Measurements from ENCODE around the gene DSG3. TPM values are rescaled to one million over a fixed set of nuclear protein-coding genes. Genes with fewer than 3 reads are reported as not detected.

The DSG3 gene
- total and polyA plus RNA-seq, 2 of the 13 experiments (the other 11 are each of a cell fraction or from before 2014, with no cell fraction given) = not detected

GRCh38 chr18:31441493-31441892 is 6.0 kb upstream of the DSG3 start:
- ATAC-seq (no peak), DNase-seq (ENCODE audit: low spot score) (no peak), FAIRE-seq (no peak)
- Histone ChIP-seq H3K79me2 (ENCODE audit: insufficient read depth, low read length) (no peaks in the 10 kb centered on the region), H3K27me3 (ENCODE audit: control insufficient read depth in 1 of 2, insufficient read depth in 2 of 2, low read length in 2 of 2) (peaks cover 0 to 9% of the 10 kb centered on the region in 2 experiments; a peak in 3 of 5 replicates), H2AFZ (ENCODE audit: low read length) (no peak overlapping the region), H3K4me3 (replicated peaks in 1 of 3; ENCODE audit: insufficient read depth in 1 of 3, low read depth in 2 of 3, low read length in 3 of 3) (no peak overlapping the region), H3K9ac (ENCODE audit: insufficient read depth, low read depth, low read length) (no peak overlapping the region), H3K9me3 (ENCODE audit: low read length) (no peaks in the 10 kb centered on the region), H4K20me1 (ENCODE audit: insufficient read depth, low read length) (no peaks in the 10 kb centered on the region), H3K36me3 (replicated peaks in 1 of 2; ENCODE audit: control insufficient read depth in 1 of 2, insufficient read depth in 2 of 2, low read length in 2 of 2) (no peaks in the 10 kb centered on the region), H3K4me2 (ENCODE audit: low read depth, low read length) (no peak overlapping the region), H3K4me1 (ENCODE audit: insufficient read depth, low read length) (no peaks in the 10 kb centered on the region), H3K27ac (ENCODE audit: extremely low read length, insufficient read depth, low read length) (no peak overlapping the region)
- ChIA-PET CTCF (ENCODE audit: low intra/inter-chr PET ratio, low total read pairs) (no interaction called here), POLR2A (no interaction called here)
- 47% methylated on average over 4 of the region's 4 CpGs for WGBS (ENCODE audit: low lambda C conversion rate)
- no TSS peak for BruUV-seq (replicated peaks)
- in situ Hi-C loops (cut with HindIII; ENCODE audit: extremely low pct_ligation_motif_present, low pct_unique_long_range_greater_than_20kb) = no loop called here
- TF ChIP-seq NFATC3 (CRISPR knock-in tag; IDR thresholded peaks at IDR 0.05) = no peak
- no peak for TF ChIP-seq CREB3 (CRISPR knock-in tag; IDR thresholded peaks at IDR 0.05)
- no peak for TF ChIP-seq NR0B2 (CRISPR knock-in tag; IDR thresholded peaks at IDR 0.05)
- intact Hi-C loops (cut with micrococcal nuclease; ENCODE audit: unreplicated experiment) = no loop called here

GRCh38 chr18:31444142-31444541 is 3.4 kb upstream of the DSG3 start:
- H3K4me1 ChIP-seq (ENCODE audit: insufficient read depth, low read length) = no peaks in the 10 kb centered on the region
- in situ Hi-C loops (cut with HindIII; ENCODE audit: extremely low pct_ligation_motif_present, low pct_unique_long_range_greater_than_20kb) = no loop called here
- WGBS (ENCODE audit: low lambda C conversion rate) = 10% methylated on average over 2 of the region's 2 CpGs
- H4K20me1 ChIP-seq (ENCODE audit: insufficient read depth, low read length) = no peaks in the 10 kb centered on the region
- peaks cover 0 to 6% of the 10 kb centered on the region in 2 experiments; a peak in 3 of 5 replicates for H3K27me3 ChIP-seq (ENCODE audit: control insufficient read depth in 1 of 2, insufficient read depth in 2 of 2, low read length in 2 of 2)
- no peaks in the 10 kb centered on the region for H3K79me2 ChIP-seq (ENCODE audit: insufficient read depth, low read length)
- DNase-seq (ENCODE audit: low spot score) (no peak), FAIRE-seq (no peak), ATAC-seq (no peak)
- intact Hi-C loops (cut with micrococcal nuclease; ENCODE audit: unreplicated experiment) = no loop called here
- no peak overlapping the region for H3K4me2 ChIP-seq (ENCODE audit: low read depth, low read length)
- H3K4me3 ChIP-seq (replicated peaks in 1 of 3; ENCODE audit: insufficient read depth in 1 of 3, low read depth in 2 of 3, low read length in 3 of 3) = no peak overlapping the region
- H3K9me3 ChIP-seq (ENCODE audit: low read length) = no peaks in the 10 kb centered on the region
- ChIA-PET CTCF (ENCODE audit: low intra/inter-chr PET ratio, low total read pairs) (no interaction called here), POLR2A (no interaction called here)
- H3K9ac ChIP-seq (ENCODE audit: insufficient read depth, low read depth, low read length) = no peak overlapping the region
- H2AFZ ChIP-seq (ENCODE audit: low read length) = no peak overlapping the region
- H3K36me3 ChIP-seq (replicated peaks in 1 of 2; ENCODE audit: control insufficient read depth in 1 of 2, insufficient read depth in 2 of 2, low read length in 2 of 2) = no peaks in the 10 kb centered on the region
- no peak overlapping the region for H3K27ac ChIP-seq (ENCODE audit: extremely low read length, insufficient read depth, low read length)
- BruUV-seq (replicated peaks) = no TSS peak
- TF ChIP-seq, protein P1, sequence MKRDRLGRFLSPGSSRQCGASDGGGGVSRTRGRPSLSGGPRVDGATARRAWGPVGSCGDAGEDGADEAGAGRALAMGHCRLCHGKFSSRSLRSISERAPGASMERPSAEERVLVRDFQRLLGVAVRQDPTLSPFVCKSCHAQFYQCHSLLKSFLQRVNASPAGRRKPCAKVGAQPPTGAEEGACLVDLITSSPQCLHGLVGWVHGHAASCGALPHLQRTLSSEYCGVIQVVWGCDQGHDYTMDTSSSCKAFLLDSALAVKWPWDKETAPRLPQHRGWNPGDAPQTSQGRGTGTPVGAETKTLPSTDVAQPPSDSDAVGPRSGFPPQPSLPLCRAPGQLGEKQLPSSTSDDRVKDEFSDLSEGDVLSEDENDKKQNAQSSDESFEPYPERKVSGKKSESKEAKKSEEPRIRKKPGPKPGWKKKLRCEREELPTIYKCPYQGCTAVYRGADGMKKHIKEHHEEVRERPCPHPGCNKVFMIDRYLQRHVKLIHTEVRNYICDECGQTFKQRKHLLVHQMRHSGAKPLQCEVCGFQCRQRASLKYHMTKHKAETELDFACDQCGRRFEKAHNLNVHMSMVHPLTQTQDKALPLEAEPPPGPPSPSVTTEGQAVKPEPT (CRISPR knock-in tag; IDR thresholded peaks at IDR 0.05; ENCODE audit: low read depth) = no peak
- TF ChIP-seq, protein P2, sequence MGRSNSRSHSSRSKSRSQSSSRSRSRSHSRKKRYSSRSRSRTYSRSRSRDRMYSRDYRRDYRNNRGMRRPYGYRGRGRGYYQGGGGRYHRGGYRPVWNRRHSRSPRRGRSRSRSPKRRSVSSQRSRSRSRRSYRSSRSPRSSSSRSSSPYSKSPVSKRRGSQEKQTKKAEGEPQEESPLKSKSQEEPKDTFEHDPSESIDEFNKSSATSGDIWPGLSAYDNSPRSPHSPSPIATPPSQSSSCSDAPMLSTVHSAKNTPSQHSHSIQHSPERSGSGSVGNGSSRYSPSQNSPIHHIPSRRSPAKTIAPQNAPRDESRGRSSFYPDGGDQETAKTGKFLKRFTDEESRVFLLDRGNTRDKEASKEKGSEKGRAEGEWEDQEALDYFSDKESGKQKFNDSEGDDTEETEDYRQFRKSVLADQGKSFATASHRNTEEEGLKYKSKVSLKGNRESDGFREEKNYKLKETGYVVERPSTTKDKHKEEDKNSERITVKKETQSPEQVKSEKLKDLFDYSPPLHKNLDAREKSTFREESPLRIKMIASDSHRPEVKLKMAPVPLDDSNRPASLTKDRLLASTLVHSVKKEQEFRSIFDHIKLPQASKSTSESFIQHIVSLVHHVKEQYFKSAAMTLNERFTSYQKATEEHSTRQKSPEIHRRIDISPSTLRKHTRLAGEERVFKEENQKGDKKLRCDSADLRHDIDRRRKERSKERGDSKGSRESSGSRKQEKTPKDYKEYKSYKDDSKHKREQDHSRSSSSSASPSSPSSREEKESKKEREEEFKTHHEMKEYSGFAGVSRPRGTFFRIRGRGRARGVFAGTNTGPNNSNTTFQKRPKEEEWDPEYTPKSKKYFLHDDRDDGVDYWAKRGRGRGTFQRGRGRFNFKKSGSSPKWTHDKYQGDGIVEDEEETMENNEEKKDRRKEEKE (IDR thresholded peaks at IDR 0.05) = no peak
- TF ChIP-seq ZFYVE20 (CRISPR knock-in tag; IDR thresholded peaks at IDR 0.05; ENCODE audit: borderline replicate concordance, low read depth) (no peak), IKZF1 (IDR thresholded peaks at IDR 0.05) (no peak), HOXA3 (CRISPR knock-in tag; IDR thresholded peaks at IDR 0.05) (no peak)
- TF ChIP-seq, protein P3, sequence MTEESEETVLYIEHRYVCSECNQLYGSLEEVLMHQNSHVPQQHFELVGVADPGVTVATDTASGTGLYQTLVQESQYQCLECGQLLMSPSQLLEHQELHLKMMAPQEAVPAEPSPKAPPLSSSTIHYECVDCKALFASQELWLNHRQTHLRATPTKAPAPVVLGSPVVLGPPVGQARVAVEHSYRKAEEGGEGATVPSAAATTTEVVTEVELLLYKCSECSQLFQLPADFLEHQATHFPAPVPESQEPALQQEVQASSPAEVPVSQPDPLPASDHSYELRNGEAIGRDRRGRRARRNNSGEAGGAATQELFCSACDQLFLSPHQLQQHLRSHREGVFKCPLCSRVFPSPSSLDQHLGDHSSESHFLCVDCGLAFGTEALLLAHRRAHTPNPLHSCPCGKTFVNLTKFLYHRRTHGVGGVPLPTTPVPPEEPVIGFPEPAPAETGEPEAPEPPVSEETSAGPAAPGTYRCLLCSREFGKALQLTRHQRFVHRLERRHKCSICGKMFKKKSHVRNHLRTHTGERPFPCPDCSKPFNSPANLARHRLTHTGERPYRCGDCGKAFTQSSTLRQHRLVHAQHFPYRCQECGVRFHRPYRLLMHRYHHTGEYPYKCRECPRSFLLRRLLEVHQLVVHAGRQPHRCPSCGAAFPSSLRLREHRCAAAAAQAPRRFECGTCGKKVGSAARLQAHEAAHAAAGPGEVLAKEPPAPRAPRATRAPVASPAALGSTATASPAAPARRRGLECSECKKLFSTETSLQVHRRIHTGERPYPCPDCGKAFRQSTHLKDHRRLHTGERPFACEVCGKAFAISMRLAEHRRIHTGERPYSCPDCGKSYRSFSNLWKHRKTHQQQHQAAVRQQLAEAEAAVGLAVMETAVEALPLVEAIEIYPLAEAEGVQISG (CRISPR knock-in tag; IDR thresholded peaks at IDR 0.05) = no peak
